Fibroblast of skin of left biceps (primary cell): ENCODE data around the gene OPTC.

Source experiments
- DNase-seq, 2 experiments: peaks; one replicate each; pipeline ENCODE4 v3.0.0-alpha.2; 2013; ENCODE audit warnings: low read depth in 2 of 2

OPTC gene

GRCh38 chr1:203536575-203536974, 42.6 kb downstream of the OPTC start:
- no peak for DNase-seq

- no peak for DNase-seq
These were observed 43.1 kb downstream of the OPTC start for GRCh38 chr1:203536980-203537455.

- no peak for DNase-seq
These were observed 44.0 kb downstream of the OPTC start for GRCh38 chr1:203537806-203538464.

GRCh38 chr1:203538726-203539125, 44.8 kb downstream of the OPTC start:
- no peak for DNase-seq

- DNase-seq: no peak
These were observed 46.0 kb downstream of the OPTC start for GRCh38 chr1:203539831-203540546.

GRCh38 chr1:203544485-203544884, 50.5 kb downstream of the OPTC start:
- no peak for DNase-seq

- no peak for DNase-seq
These were observed 51.2 kb downstream of the OPTC start for GRCh38 chr1:203544978-203545816.

- DNase-seq: no peak
These were observed 52.3 kb downstream of the OPTC start for GRCh38 chr1:203546274-203546673.

GRCh38 chr1:203547147-203547546, 53.2 kb downstream of the OPTC start:
- DNase-seq: no peak

GRCh38 chr1:203547771-203548421, 53.9 kb downstream of the OPTC start:
- no peak for DNase-seq

GRCh38 chr1:203548892-203549291, 54.9 kb downstream of the OPTC start:
- DNase-seq: no peak

- DNase-seq: no peak
These were observed 55.4 kb downstream of the OPTC start for GRCh38 chr1:203549309-203549708.

- DNase-seq: no peak
These were observed 56.9 kb downstream of the OPTC start for GRCh38 chr1:203550846-203551245.

- no peak for DNase-seq
These were observed 57.6 kb downstream of the OPTC start for GRCh38 chr1:203551550-203551949.

GRCh38 chr1:203553496-203553895, 59.5 kb downstream of the OPTC start:
- no peak for DNase-seq

GRCh38 chr1:203554071-203554470, 60.1 kb downstream of the OPTC start:
- DNase-seq: no peak

- DNase-seq: no peak
These were observed 61.1 kb downstream of the OPTC start for GRCh38 chr1:203555076-203555475.

- DNase-seq: no peak
These were observed 61.6 kb downstream of the OPTC start for GRCh38 chr1:203555511-203556046.

GRCh38 chr1:203556047-203556851, 62.3 kb downstream of the OPTC start:
- peak; percentile 82 to 84 for DNase-seq

GRCh38 chr1:203557390-203557789, 63.4 kb downstream of the OPTC start:
- DNase-seq: peak in 1 of 2 experiments; percentile 58
